ENCODE results near the gene GRIN2A.

Gene GRIN2A

GRCh38 chr16:9913604-9914326 lies 268.5 kb downstream of the GRIN2A start:
- TF ChIP-seq, protein P1, sequence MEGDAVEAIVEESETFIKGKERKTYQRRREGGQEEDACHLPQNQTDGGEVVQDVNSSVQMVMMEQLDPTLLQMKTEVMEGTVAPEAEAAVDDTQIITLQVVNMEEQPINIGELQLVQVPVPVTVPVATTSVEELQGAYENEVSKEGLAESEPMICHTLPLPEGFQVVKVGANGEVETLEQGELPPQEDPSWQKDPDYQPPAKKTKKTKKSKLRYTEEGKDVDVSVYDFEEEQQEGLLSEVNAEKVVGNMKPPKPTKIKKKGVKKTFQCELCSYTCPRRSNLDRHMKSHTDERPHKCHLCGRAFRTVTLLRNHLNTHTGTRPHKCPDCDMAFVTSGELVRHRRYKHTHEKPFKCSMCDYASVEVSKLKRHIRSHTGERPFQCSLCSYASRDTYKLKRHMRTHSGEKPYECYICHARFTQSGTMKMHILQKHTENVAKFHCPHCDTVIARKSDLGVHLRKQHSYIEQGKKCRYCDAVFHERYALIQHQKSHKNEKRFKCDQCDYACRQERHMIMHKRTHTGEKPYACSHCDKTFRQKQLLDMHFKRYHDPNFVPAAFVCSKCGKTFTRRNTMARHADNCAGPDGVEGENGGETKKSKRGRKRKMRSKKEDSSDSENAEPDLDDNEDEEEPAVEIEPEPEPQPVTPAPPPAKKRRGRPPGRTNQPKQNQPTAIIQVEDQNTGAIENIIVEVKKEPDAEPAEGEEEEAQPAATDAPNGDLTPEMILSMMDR (conservative IDR thresholded peaks at IDR 0.05; ENCODE audit: low read depth, low read length) = no peak
- no peak for DNase-seq (ENCODE audit: low read depth)

DNA sequence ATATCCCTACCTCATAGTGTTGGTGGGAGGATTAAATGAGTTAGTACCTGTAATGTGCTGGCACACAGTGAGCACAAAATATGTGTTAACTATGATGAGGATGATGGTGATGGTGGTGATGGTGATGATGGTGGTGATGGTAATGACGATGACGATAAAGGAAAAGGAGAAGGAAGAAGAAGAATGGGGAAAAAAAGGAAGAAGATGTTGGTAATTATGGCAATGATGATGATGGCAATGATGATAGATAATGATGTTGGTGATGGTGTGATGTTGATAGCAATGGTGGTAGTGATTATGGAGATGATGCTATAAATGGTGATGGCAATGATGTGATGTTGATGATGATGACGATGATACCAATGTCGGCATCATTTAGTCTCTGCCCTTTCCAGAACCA lies 270.2 kb downstream of the GRIN2A start:
- DNase-seq (ENCODE audit: low read depth) = no peak
- TF ChIP-seq, protein P1 (conservative IDR thresholded peaks at IDR 0.05; ENCODE audit: low read depth, low read length) = no peak
- H3K4me3 ChIP-seq (ENCODE audit: low read depth, low read length) = no peak overlapping the region

More at GRCh38 chr16:9913604-9914326, 268.5 kb downstream of the GRIN2A start:
- no peak overlapping the region for H3K4me3 ChIP-seq (ENCODE audit: low read depth, low read length)

DNA sequence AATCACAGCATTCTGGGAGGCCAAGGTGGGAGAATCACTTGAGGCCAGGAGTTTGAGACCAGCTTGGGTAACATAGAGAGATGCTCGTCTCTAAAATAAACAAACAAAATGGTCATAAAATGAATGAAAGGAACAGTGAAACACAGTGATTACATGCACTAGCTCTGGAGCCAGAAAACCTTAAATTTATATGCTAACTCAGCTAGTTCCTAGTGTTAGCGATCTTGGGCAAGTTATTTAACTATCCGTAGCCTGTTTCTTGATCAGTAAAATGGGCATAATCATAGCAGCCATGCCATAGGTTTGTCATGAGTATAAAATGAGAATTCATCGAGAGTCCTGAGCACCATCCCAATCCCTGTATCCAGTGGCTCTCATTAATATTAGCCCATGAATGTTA lies 271.0 kb downstream of the GRIN2A start:
- TF ChIP-seq, protein P1 (conservative IDR thresholded peaks at IDR 0.05; ENCODE audit: low read depth, low read length) = no peak
- no peak for DNase-seq (ENCODE audit: low read depth)
- no peak overlapping the region for H3K4me3 ChIP-seq (ENCODE audit: low read depth, low read length)

- TF ChIP-seq, protein P1 (conservative IDR thresholded peaks at IDR 0.05; ENCODE audit: low read depth, low read length) = no peak
- no peak for DNase-seq (ENCODE audit: low read depth)
Measured at GRCh38 chr16:9909072-9909825, 273.0 kb downstream of the GRIN2A start.

GRCh38 chr16:9908613-9909012 lies 273.6 kb downstream of the GRIN2A start:
- H3K4me3 ChIP-seq (ENCODE audit: low read depth, low read length) = no peak overlapping the region
- no peak for DNase-seq (ENCODE audit: low read depth)
- TF ChIP-seq, protein P1 (conservative IDR thresholded peaks at IDR 0.05; ENCODE audit: low read depth, low read length) = no peak

More at GRCh38 chr16:9909072-9909825, 273.0 kb downstream of the GRIN2A start:
- no peak overlapping the region for H3K4me3 ChIP-seq (ENCODE audit: low read depth, low read length)

GRCh38 chr16:9907752-9908151 lies 274.5 kb downstream of the GRIN2A start:
- H3K4me3 ChIP-seq (ENCODE audit: low read depth, low read length) = no peak overlapping the region
- DNase-seq (ENCODE audit: low read depth) = no peak
- TF ChIP-seq, protein P1 (conservative IDR thresholded peaks at IDR 0.05; ENCODE audit: low read depth, low read length) = no peak

Measured in choroid plexus epithelial cell (primary cell).